ENCODE measurements around the gene DTD2. TPM values are rescaled to one million over a fixed set of nuclear protein-coding genes. Genes with fewer than 3 reads are reported as not detected.

The DTD2 gene
- total RNA-seq, 2 donors from 2014 or later, result 15.1 to 16.2 TPM

GRCh38 chr14:31430634-31431264, 26.6 kb downstream of the DTD2 start:
- peaks cover 5% of the 10 kb centered on the region for H3K36me3 Mint-ChIP-seq
- peak overlapping the region in 1 of 2 donors; percentile 30 for H3K27ac Mint-ChIP-seq
- no peaks in the 10 kb centered on the region for H3K9me3 Mint-ChIP-seq
- ATAC-seq, result no peak
- no peaks in the 10 kb centered on the region for H3K27me3 Mint-ChIP-seq
- no peak overlapping the region for H3K4me3 Mint-ChIP-seq
- DNase-seq (ENCODE audit: low spot score), result no peak
- H3K4me1 Mint-ChIP-seq (ENCODE audit: low read depth in 2 of 2), result no peaks in the 10 kb centered on the region

- ATAC-seq, result no peak
- H3K27ac Mint-ChIP-seq, result no peak overlapping the region
- H3K4me1 Mint-ChIP-seq (ENCODE audit: low read depth in 2 of 2), result no peaks in the 10 kb centered on the region
- H3K9me3 Mint-ChIP-seq, result no peaks in the 10 kb centered on the region
- H3K27me3 Mint-ChIP-seq, result no peaks in the 10 kb centered on the region
- DNase-seq (ENCODE audit: low spot score), result no peak
- H3K36me3 Mint-ChIP-seq, result peaks cover 5% of the 10 kb centered on the region
- no peak overlapping the region for H3K4me3 Mint-ChIP-seq
These were observed 27.5 kb downstream of the DTD2 start for GRCh38 chr14:31429791-31430190.

- H3K9me3 Mint-ChIP-seq, result no peaks in the 10 kb centered on the region
- no peak overlapping the region for H3K4me3 Mint-ChIP-seq
- H3K27ac Mint-ChIP-seq, result no peak overlapping the region
- no peaks in the 10 kb centered on the region for H3K27me3 Mint-ChIP-seq
- ATAC-seq (no peak), DNase-seq (ENCODE audit: low spot score) (no peak)
- H3K36me3 Mint-ChIP-seq, result peaks cover 5% of the 10 kb centered on the region
- H3K4me1 Mint-ChIP-seq (ENCODE audit: low read depth in 2 of 2), result no peaks in the 10 kb centered on the region
These were observed 29.3 kb downstream of the DTD2 start for GRCh38 chr14:31428011-31428410.

GRCh38 chr14:31426663-31427062, 30.6 kb downstream of the DTD2 start:
- Mint-ChIP-seq H3K4me1 (ENCODE audit: low read depth in 2 of 2) (peaks cover 0 to 4% of the 10 kb centered on the region in 2 donors), H3K36me3 (no peaks in the 10 kb centered on the region)

GRCh38 chr14:31425905-31426304, 31.4 kb downstream of the DTD2 start:
- Mint-ChIP-seq H3K36me3 (no peaks in the 10 kb centered on the region), H3K4me3 (no peak overlapping the region), H3K9me3 (no peaks in the 10 kb centered on the region), H3K27me3 (no peaks in the 10 kb centered on the region), H3K27ac (no peak overlapping the region), H3K4me1 (ENCODE audit: low read depth in 2 of 2) (peaks cover 5 to 11% of the 10 kb centered on the region in 2 donors)
- ATAC-seq (no peak), DNase-seq (ENCODE audit: low spot score) (no peak)

More at GRCh38 chr14:31426663-31427062, 30.6 kb downstream of the DTD2 start:
- Mint-ChIP-seq H3K9me3 (no peaks in the 10 kb centered on the region), H3K27ac (no peak overlapping the region), H3K27me3 (no peaks in the 10 kb centered on the region), H3K4me3 (no peak overlapping the region)
- no peak for ATAC-seq
- no peak for DNase-seq (ENCODE audit: low spot score)

GRCh38 chr14:31421200-31421599, 36.1 kb downstream of the DTD2 start:
- Mint-ChIP-seq H3K9me3 (no peaks in the 10 kb centered on the region), H3K27me3 (no peaks in the 10 kb centered on the region), H3K4me3 (peak overlapping the region; percentile 94), H3K27ac (peak overlapping the region; percentile 81 to 89), H3K4me1 (ENCODE audit: low read depth in 2 of 2) (peaks cover 14 to 32% of the 10 kb centered on the region in 2 donors), H3K36me3 (no peaks in the 10 kb centered on the region)
- no peak for ATAC-seq
- no peak for DNase-seq (ENCODE audit: low spot score)

GRCh38 chr14:31420319-31421111, 36.8 kb downstream of the DTD2 start, which contains the start of gene HEATR5A:
HEATR5A (minus strand) TSS chr14:31420550; CDS start chr14:31402975, 17,575 bp downstream.
- ATAC-seq (peak; percentile 99 to 100), DNase-seq (ENCODE audit: low spot score) (peak; percentile 95)
- H3K9me3 Mint-ChIP-seq, result no peaks in the 10 kb centered on the region
- peak within 1 kb of the TSS; percentile 81 to 89 for H3K27ac Mint-ChIP-seq
- H3K36me3 Mint-ChIP-seq, result no peaks in the 10 kb centered on the region
- H3K4me1 Mint-ChIP-seq (ENCODE audit: low read depth in 2 of 2), result peaks cover 14 to 32% of the 10 kb centered on the region in 2 donors
- no peaks in the 10 kb centered on the region for H3K27me3 Mint-ChIP-seq
- peak within 1 kb of the TSS; percentile 94 for H3K4me3 Mint-ChIP-seq

- peak; percentile 63 for DNase-seq (ENCODE audit: low spot score)
These were observed 37.4 kb downstream of the DTD2 start for GRCh38 chr14:31419967-31420318.

GRCh38 chr14:31419179-31419966, 37.9 kb downstream of the DTD2 start:
- H3K4me1 Mint-ChIP-seq (ENCODE audit: low read depth in 2 of 2), result peaks cover 18 to 33% of the 10 kb centered on the region in 2 donors
- no peaks in the 10 kb centered on the region for H3K36me3 Mint-ChIP-seq
- no peaks in the 10 kb centered on the region for H3K27me3 Mint-ChIP-seq
- no peak for DNase-seq (ENCODE audit: low spot score)
- ATAC-seq, result no peak
- H3K9me3 Mint-ChIP-seq, result no peaks in the 10 kb centered on the region
- H3K27ac Mint-ChIP-seq, result peak overlapping the region; percentile 6 to 37
- peak overlapping the region; percentile 94 for H3K4me3 Mint-ChIP-seq

More at GRCh38 chr14:31419967-31420318, 37.4 kb downstream of the DTD2 start:
- peak; percentile 51 to 54 for ATAC-seq
- Mint-ChIP-seq H3K27ac (peak overlapping the region; percentile 81 to 89), H3K4me1 (ENCODE audit: low read depth in 2 of 2) (peaks cover 18 to 32% of the 10 kb centered on the region in 2 donors), H3K36me3 (no peaks in the 10 kb centered on the region), H3K27me3 (no peaks in the 10 kb centered on the region), H3K9me3 (no peaks in the 10 kb centered on the region), H3K4me3 (peak overlapping the region; percentile 94)

- Mint-ChIP-seq H3K4me1 (ENCODE audit: low read depth in 2 of 2) (peaks cover 23 to 39% of the 10 kb centered on the region in 2 donors), H3K27ac (no peak overlapping the region), H3K4me3 (no peak overlapping the region), H3K36me3 (no peaks in the 10 kb centered on the region), H3K9me3 (no peaks in the 10 kb centered on the region), H3K27me3 (no peaks in the 10 kb centered on the region)
- no peak for DNase-seq (ENCODE audit: low spot score)
- no peak for ATAC-seq
These were observed 38.9 kb downstream of the DTD2 start for GRCh38 chr14:31418440-31418839.

- Mint-ChIP-seq H3K4me1 (ENCODE audit: low read depth in 2 of 2) (peaks cover 15 to 22% of the 10 kb centered on the region in 2 donors), H3K4me3 (peak overlapping the region; percentile 11), H3K36me3 (no peaks in the 10 kb centered on the region), H3K27me3 (no peaks in the 10 kb centered on the region), H3K27ac (peak overlapping the region in 1 of 2 donors; percentile 45), H3K9me3 (no peaks in the 10 kb centered on the region)
- ATAC-seq (peak in 1 of 2 donors; percentile 27), DNase-seq (ENCODE audit: low spot score) (no peak)
These were observed 43.0 kb downstream of the DTD2 start for GRCh38 chr14:31414190-31414833.

- Mint-ChIP-seq H3K4me1 (ENCODE audit: low read depth in 2 of 2) (peaks cover 11 to 13% of the 10 kb centered on the region in 2 donors), H3K27ac (no peak overlapping the region), H3K4me3 (no peak overlapping the region), H3K36me3 (no peaks in the 10 kb centered on the region), H3K9me3 (no peaks in the 10 kb centered on the region), H3K27me3 (no peaks in the 10 kb centered on the region)
- no peak for DNase-seq (ENCODE audit: low spot score)
- no peak for ATAC-seq
These were observed 46.0 kb downstream of the DTD2 start for GRCh38 chr14:31411218-31411727.

- no peak for DNase-seq (ENCODE audit: low spot score)
- Mint-ChIP-seq H3K4me3 (no peak overlapping the region), H3K36me3 (no peaks in the 10 kb centered on the region), H3K4me1 (ENCODE audit: low read depth in 2 of 2) (peaks cover 9 to 13% of the 10 kb centered on the region in 2 donors), H3K27ac (no peak overlapping the region), H3K27me3 (no peaks in the 10 kb centered on the region), H3K9me3 (no peaks in the 10 kb centered on the region)
- no peak for ATAC-seq
These were observed 47.2 kb downstream of the DTD2 start for GRCh38 chr14:31410048-31410650.
